K562 (cell line): ENCODE data around the gene PAQR6.

Source experiments
- BHLHE40 ChIP-seq: IDR thresholded peaks from 2 replicates; pipeline ENCODE4 v1.6.1; 2011; ENCODE audit warnings: low read length, improper control_type of control experiment
- BRD4 ChIP-seq: fragments of 200-600 bp; sonication (generic); IDR thresholded peaks from 2 replicates; pipeline ENCODE4 v1.6.1; 2017; ENCODE audit warnings: inconsistent platforms
- CBX8 ChIP-seq: fragments of 200-600 bp; sonication (generic); IDR thresholded peaks from 2 replicates; pipeline ENCODE4 v1.6.1; 2012; ENCODE audit warnings: borderline replicate concordance, mixed run types, low read depth, mild to moderate bottlenecking, moderate library complexity, mixed read lengths, low read length, control low read depth, inconsistent platforms; ENCODE audit not compliant: poor library complexity, severe bottlenecking; ENCODE audit errors: extremely low read depth
- CTCF ChIP-seq, 3 experiments: IDR thresholded peaks in 2 of 3; conservative IDR thresholded peaks in 1 of 3; 2 replicates each; pipeline ENCODE4 v1.5.1; 2011 to 2012; ENCODE audit warnings: low read length in 3 of 3, mild to moderate bottlenecking in 3 of 3, control low read depth in 2 of 3, improper control_type of control experiment in 1 of 3, inconsistent platforms in 1 of 3, low read depth in 1 of 3, mixed read lengths in 1 of 3, moderate library complexity in 1 of 3; ENCODE audit not compliant: insufficient read depth in 2 of 3
- FOXA3 ChIP-seq, 2 experiments: fragments of 450-650 bp in 1 of 2; sonication (generic) in 1 of 2; formaldehyde crosslinking; IDR thresholded peaks in 1 of 2; conservative IDR thresholded peaks in 1 of 2; 2 replicates each; pipeline versions ENCODE4 v1.4.0 to v1.8.0; 2020 to 2022; ENCODE audit warnings: mild to moderate bottlenecking in 2 of 2, missing genetic modification reagents in 1 of 2
- HEY1 ChIP-seq: fragments of 250-450 bp; sonication (Bioruptor Pico); IDR thresholded peaks from 2 replicates; pipeline ENCODE4 v1.5.0; 2020; ENCODE audit warnings: mild to moderate bottlenecking, moderate library complexity, borderline replicate concordance
- KDM5B ChIP-seq: fragments of 200-600 bp; sonication (generic); IDR thresholded peaks from 2 replicates; pipeline ENCODE4 v1.6.1; 2012; ENCODE audit warnings: low read depth, mild to moderate bottlenecking, moderate library complexity, low read length, control low read depth, inconsistent platforms; ENCODE audit not compliant: insufficient replicate concordance
- NFRKB ChIP-seq: fragments of 450-650 bp; IDR thresholded peaks from 2 replicates; pipeline ENCODE4 v1.6.1; 2016; ENCODE audit warnings: low read depth
- SIN3A ChIP-seq, 2 experiments: fragments of 150-350 bp in 1 of 2; IDR thresholded peaks; 2 replicates each; pipeline ENCODE4 v1.6.1; 2011 to 2016; ENCODE audit warnings: borderline replicate concordance in 2 of 2, low read depth in 2 of 2, low read length in 2 of 2, mild to moderate bottlenecking in 2 of 2, moderate library complexity in 2 of 2; ENCODE audit not compliant: control insufficient read depth in 1 of 2
- SMAD3 ChIP-seq: fragments of 450-650 bp; formaldehyde crosslinking; conservative IDR thresholded peaks from 2 replicates; pipeline ENCODE4 v1.4.0; 2020; ENCODE audit warnings: mild to moderate bottlenecking
- YBX1 ChIP-seq: fragments of 450-650 bp; IDR thresholded peaks from 2 replicates; pipeline ENCODE4 v1.7.1; 2016; ENCODE audit warnings: mild to moderate bottlenecking

DNA sequence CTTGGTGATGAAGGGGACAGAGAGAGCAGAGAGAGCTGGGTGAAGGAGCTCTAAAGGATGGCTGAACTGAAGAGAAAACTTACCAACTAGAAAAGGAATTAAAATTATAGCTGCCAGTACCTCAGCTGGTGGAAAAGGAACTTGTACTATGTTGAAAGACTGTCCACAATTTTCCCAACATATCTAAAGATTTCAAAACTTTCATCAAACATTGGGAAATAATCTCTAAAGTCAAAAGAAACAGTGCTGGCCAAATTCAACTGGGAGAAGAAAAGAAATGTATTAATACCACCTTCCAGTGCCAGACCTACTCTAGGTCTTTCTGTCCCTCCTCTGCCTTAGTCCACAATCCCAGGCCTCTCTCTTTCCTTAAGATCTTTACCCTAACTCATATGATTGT, 28.7 kb upstream of the PAQR6 start:
- no peak for TF ChIP-seq BRD4
- TF ChIP-seq BHLHE40, result no peak
- no peak for TF ChIP-seq HEY1 (CRISPR knock-in tag)
- TF ChIP-seq FOXA3 (CRISPR knock-in tag; conservative IDR thresholded peaks at IDR 0.05 in 1 of 2, IDR thresholded peaks at IDR 0.05 in 1 of 2), result no peak
- TF ChIP-seq NFRKB, result no peak
- TF ChIP-seq CBX8, result no peak
- no peak for TF ChIP-seq SIN3A (IDR thresholded peaks at IDR 0.05; ENCODE audit: borderline replicate concordance in 2 of 2, control insufficient read depth in 1 of 2, low read depth in 2 of 2, low read length in 2 of 2)
- TF ChIP-seq CTCF (IDR thresholded peaks at IDR 0.05 in 2 of 3, conservative IDR thresholded peaks at IDR 0.05 in 1 of 3; ENCODE audit: insufficient read depth in 2 of 3, low read depth in 1 of 3, low read length in 3 of 3), result no peak
- TF ChIP-seq YBX1, result no peak
- TF ChIP-seq SMAD3 (CRISPR knock-in tag), result no peak
- TF ChIP-seq KDM5B, result no peak
